Ectodermal cell (in vitro differentiated cells): ENCODE data around the gene IRF2BP2.

Experiments
- H3K27ac ChIP-seq: 2 replicates; pipeline ENCODE4 v1.7.0; 2013; ENCODE audit warnings: mild to moderate bottlenecking, low read depth, low read length; ENCODE audit not compliant: insufficient read depth, poor library complexity, severe bottlenecking
- H3K27me3 ChIP-seq: 2 replicates; pipeline ENCODE4 v1.7.0; 2013; ENCODE audit warnings: mild to moderate bottlenecking, low read length; ENCODE audit not compliant: insufficient read depth, control insufficient read depth, poor library complexity, severe bottlenecking
- H3K36me3 ChIP-seq: one replicate; pipeline ENCODE4 v1.7.0; 2013; ENCODE audit warnings: low read length; ENCODE audit not compliant: control insufficient read depth, insufficient read depth
- H3K4me1 ChIP-seq: one replicate; pipeline ENCODE4 v1.7.0; 2013; ENCODE audit warnings: low read length; ENCODE audit not compliant: control insufficient read depth, insufficient read depth
- H3K4me3 ChIP-seq: 2 replicates; pipeline ENCODE4 v1.7.0; 2013; ENCODE audit warnings: low read depth, low read length, control low read depth; ENCODE audit not compliant: insufficient read depth
- H3K9me3 ChIP-seq: 2 replicates; pipeline ENCODE4 v1.7.0; 2013; ENCODE audit warnings: mild to moderate bottlenecking, low read length, moderate library complexity; ENCODE audit not compliant: control insufficient read depth
- WGBS, 2 experiments: methylation state at CpG; one replicate each; pipeline ENCODE4 v1.1.7; 2013; ENCODE audit warnings: missing lambda C conversion rate in 2 of 2; 5-methylcytosine and 5-hydroxymethylcytosine counted together

IRF2BP2 gene

DNA sequence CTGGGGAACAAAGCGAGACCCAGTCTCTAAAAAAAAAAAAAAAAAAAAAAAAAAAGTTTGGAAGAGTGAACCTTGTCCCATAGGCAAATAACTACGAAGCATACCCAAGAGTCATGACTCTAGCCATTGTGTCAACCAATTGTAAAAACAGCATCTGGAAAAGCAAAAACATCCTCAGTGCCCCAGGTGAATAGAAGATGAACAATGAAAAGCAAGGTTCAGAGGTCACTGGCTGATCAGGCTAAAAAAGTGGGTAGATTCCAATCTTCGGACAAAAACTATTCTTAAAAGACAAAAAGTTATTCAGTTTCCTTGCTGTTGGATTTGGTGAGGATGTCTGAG is 11.1 kb upstream of the IRF2BP2 start:
- H3K27me3 ChIP-seq: no peaks in the 10 kb centered on the region
- 93 to 100% methylated on average over 2 to 3 of the region's 3 CpGs for WGBS, 2 experiments
- H3K9me3 ChIP-seq: no peaks in the 10 kb centered on the region
- no peak overlapping the region for H3K27ac ChIP-seq
- no peaks in the 10 kb centered on the region for H3K36me3 ChIP-seq
- peaks cover 13% of the 10 kb centered on the region for H3K4me1 ChIP-seq
- H3K4me3 ChIP-seq: no peak overlapping the region

- WGBS, 2 experiments: 92% methylated on average over 5 to 6 of the region's 6 CpGs
- Histone ChIP-seq H3K9me3 (no peaks in the 10 kb centered on the region), H3K36me3 (no peaks in the 10 kb centered on the region), H3K4me3 (no peak overlapping the region), H3K27me3 (no peaks in the 10 kb centered on the region), H3K4me1 (peaks cover 13% of the 10 kb centered on the region), H3K27ac (no peak overlapping the region)
Measured at GRCh38 chr1:234620272-234621126, 10.5 kb upstream of the IRF2BP2 start.

DNA sequence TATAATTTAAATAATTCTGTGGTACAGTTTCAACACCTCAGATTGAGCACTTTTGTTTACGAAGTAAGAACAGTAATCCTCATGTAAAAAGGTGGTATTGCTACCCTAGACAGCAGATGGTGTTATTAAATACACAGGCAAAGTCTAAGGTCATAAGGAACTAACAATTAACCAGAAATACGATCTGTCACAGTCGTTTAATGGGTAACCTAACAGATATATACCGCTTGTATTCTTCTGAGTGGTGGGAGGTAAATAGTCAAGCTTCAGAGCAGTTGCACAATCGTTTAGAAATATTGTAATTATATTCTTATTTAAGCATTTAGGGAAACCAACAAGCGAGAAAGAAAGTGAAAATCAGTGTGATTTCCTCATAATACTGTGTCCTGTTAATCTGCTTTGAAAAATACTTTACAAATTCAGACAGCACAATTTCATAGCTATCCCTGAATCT is 9.8 kb upstream of the IRF2BP2 start:
- Histone ChIP-seq H3K27me3 (no peaks in the 10 kb centered on the region), H3K36me3 (no peaks in the 10 kb centered on the region), H3K4me1 (peaks cover 13% of the 10 kb centered on the region), H3K4me3 (no peak overlapping the region), H3K27ac (no peak overlapping the region), H3K9me3 (no peaks in the 10 kb centered on the region)
- 90 to 91% methylated on average over 3 to 6 of the region's 6 CpGs for WGBS, 2 experiments

- H3K36me3 ChIP-seq: no peaks in the 10 kb centered on the region
- H3K4me3 ChIP-seq: no peak overlapping the region
- 58 to 76% methylated on average over 2 to 3 of the region's 3 CpGs for WGBS, 2 experiments
- peak overlapping the region; percentile 64 for H3K27ac ChIP-seq
- peaks cover 15% of the 10 kb centered on the region for H3K4me1 ChIP-seq
- no peaks in the 10 kb centered on the region for H3K9me3 ChIP-seq
- H3K27me3 ChIP-seq: no peaks in the 10 kb centered on the region
Measured at GRCh38 chr1:234619071-234619480, 9.1 kb upstream of the IRF2BP2 start.

- no peaks in the 10 kb centered on the region for H3K27me3 ChIP-seq
- H3K36me3 ChIP-seq: no peaks in the 10 kb centered on the region
- no peak overlapping the region for H3K4me3 ChIP-seq
- 77 to 81% methylated on average over 5 of the region's 5 CpGs for WGBS, 2 experiments
- H3K27ac ChIP-seq: peak overlapping the region; percentile 64
- H3K9me3 ChIP-seq: no peaks in the 10 kb centered on the region
- peaks cover 17% of the 10 kb centered on the region for H3K4me1 ChIP-seq
Measured at GRCh38 chr1:234618737-234619049, 8.7 kb upstream of the IRF2BP2 start.

DNA sequence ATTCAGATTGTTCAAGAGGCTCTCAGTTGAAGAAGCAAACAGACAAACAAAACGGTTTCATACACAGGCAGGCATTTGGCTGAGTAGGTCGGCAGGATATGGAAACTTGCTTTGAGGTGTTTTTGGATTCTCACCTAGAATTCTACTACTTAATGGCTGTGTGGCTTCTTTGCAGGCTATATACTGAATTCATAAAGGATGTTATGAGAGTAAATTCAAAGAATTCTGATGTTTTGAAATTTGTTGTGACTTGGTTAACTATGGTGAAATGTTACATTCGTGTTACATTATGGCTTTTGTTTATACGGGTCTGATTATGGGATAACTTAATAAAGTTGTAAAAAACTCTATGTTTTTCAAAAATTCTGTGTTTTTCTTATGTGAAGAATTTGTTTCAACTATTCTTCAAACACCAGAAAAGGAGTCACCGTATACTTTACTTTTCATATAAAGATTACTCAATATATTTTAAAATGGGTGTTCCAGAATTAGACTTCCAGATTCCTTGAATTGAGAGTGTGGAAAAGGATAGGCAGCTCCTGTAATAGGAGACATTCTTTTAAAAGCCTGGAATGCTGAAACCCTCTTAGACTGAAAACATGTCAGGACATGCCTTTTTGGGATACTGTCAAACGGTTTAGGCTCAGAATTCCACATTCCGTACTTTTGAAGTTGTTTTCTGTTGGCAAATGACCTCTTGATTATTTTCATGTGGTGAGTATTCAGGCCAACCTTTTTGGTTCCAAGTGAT is 8.2 kb upstream of the IRF2BP2 start:
- H3K9me3 ChIP-seq: no peaks in the 10 kb centered on the region
- peaks cover 22% of the 10 kb centered on the region for H3K4me1 ChIP-seq
- no peak overlapping the region for H3K4me3 ChIP-seq
- H3K27me3 ChIP-seq: no peaks in the 10 kb centered on the region
- 71 to 75% methylated on average over 6 of the region's 7 CpGs for WGBS, 2 experiments
- peak overlapping the region; percentile 64 for H3K27ac ChIP-seq
- no peaks in the 10 kb centered on the region for H3K36me3 ChIP-seq

- Histone ChIP-seq H3K4me3 (no peak overlapping the region), H3K36me3 (no peaks in the 10 kb centered on the region), H3K9me3 (no peaks in the 10 kb centered on the region), H3K27me3 (no peaks in the 10 kb centered on the region), H3K27ac (no peak overlapping the region), H3K4me1 (peaks cover 29% of the 10 kb centered on the region)
- WGBS, 2 experiments: 87 to 90% methylated on average over 9 of the region's 14 CpGs
Measured at GRCh38 chr1:234617131-234617985, 7.4 kb upstream of the IRF2BP2 start.

- WGBS, 2 experiments: 33 to 40% methylated on average over 2 of the region's 2 CpGs
Measured at GRCh38 chr1:234616644-234617043, 6.7 kb upstream of the IRF2BP2 start.

DNA sequence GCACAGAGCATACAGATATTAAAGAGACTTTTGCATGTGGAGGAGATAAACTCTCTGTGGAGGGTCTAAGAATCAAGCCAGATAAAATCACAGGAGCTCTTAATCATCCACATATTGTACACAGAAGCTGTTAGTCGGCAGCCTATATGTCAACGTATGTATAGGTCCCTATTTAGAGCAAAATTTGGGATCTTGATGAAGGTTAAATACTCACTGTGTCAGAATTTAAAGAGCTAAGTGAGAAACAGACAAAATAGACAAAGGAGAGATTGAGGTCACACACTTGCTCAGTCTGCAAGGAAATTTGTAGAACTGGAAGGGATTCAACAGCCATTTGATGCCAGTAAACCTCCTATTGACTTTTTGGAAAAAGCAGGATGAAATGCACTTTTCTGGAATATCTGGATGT is 4.1 kb upstream of the IRF2BP2 start:
- Histone ChIP-seq H3K9me3 (no peaks in the 10 kb centered on the region), H3K27me3 (no peaks in the 10 kb centered on the region), H3K36me3 (no peaks in the 10 kb centered on the region), H3K4me1 (peaks cover 38% of the 10 kb centered on the region), H3K4me3 (no peak overlapping the region), H3K27ac (no peak overlapping the region)
- WGBS, 2 experiments: 88 to 96% methylated on average over 2 of the region's 2 CpGs

More at GRCh38 chr1:234616644-234617043, 6.7 kb upstream of the IRF2BP2 start:
- no peak overlapping the region for H3K4me3 ChIP-seq
- H3K9me3 ChIP-seq: no peaks in the 10 kb centered on the region
- no peaks in the 10 kb centered on the region for H3K36me3 ChIP-seq
- H3K27ac ChIP-seq: no peak overlapping the region
- no peaks in the 10 kb centered on the region for H3K27me3 ChIP-seq
- H3K4me1 ChIP-seq: peaks cover 36% of the 10 kb centered on the region
